ENCODE measurements around the gene PLPPR1. TPM values are rescaled to one million over a fixed set of nuclear protein-coding genes. Genes with fewer than 3 reads are reported as not detected.

Gene PLPPR1
- total and polyA plus RNA-seq, 2 of the 4 experiments (the other 2 are of a cell fraction) = not detected

GRCh38 chr9:101201630-101202029, 173.1 kb downstream of the PLPPR1 start:
- no CpG with 5 or more reads among the region's 2 CpGs for WGBS, 2 experiments (ENCODE audit: extremely low coverage in 2 of 2, insufficient read length in 1 of 2)
- no TSS peak for BruUV-seq (replicated peaks)
- no peak overlapping the region for H3K4me3 ChIP-seq (ENCODE audit: insufficient read depth, low read depth, low read length)
- DNase-seq (no peak), ATAC-seq (ENCODE audit: low read depth) (no peak)
- no peak overlapping the region for H3K18ac ChIP-seq (ENCODE audit: low read depth, low read length)
- H4K8ac ChIP-seq (ENCODE audit: low read depth in 2 of 2, low read length in 2 of 2) = no peak overlapping the region
- H2BK15ac ChIP-seq (ENCODE audit: low read depth, low read length) = no peak overlapping the region
- no peak overlapping the region for H2BK120ac ChIP-seq (ENCODE audit: low read depth, low read length)
- TF ChIP-seq RCOR1 (IDR thresholded peaks at IDR 0.05; ENCODE audit: insufficient replicate concordance, low read length) (no peak), BHLHE40 (IDR thresholded peaks at IDR 0.05; ENCODE audit: low read depth, low read length) (no peak), POLR2A (IDR thresholded peaks at IDR 0.05; ENCODE audit: low read depth, low read length) (no peak), CHD1 (IDR thresholded peaks at IDR 0.05; ENCODE audit: low read depth, low read length) (no peak), MAFK (IDR thresholded peaks at IDR 0.05; ENCODE audit: low read depth, low read length) (no peak), FOS (IDR thresholded peaks at IDR 0.05; ENCODE audit: low read depth, low read length) (no peak), ELK1 (IDR thresholded peaks at IDR 0.05; ENCODE audit: borderline replicate concordance, low read depth, low read length) (no peak), CTCF (conservative IDR thresholded peaks at IDR 0.05; ENCODE audit: low read depth, low read length) (no peak), MXI1 (IDR thresholded peaks at IDR 0.05; ENCODE audit: borderline replicate concordance, low read depth, low read length) (no peak), SMC3 (IDR thresholded peaks at IDR 0.05; ENCODE audit: low read depth, low read length) (no peak)
- TF ChIP-seq, protein P1, sequence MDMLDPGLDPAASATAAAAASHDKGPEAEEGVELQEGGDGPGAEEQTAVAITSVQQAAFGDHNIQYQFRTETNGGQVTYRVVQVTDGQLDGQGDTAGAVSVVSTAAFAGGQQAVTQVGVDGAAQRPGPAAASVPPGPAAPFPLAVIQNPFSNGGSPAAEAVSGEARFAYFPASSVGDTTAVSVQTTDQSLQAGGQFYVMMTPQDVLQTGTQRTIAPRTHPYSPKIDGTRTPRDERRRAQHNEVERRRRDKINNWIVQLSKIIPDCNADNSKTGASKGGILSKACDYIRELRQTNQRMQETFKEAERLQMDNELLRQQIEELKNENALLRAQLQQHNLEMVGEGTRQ (IDR thresholded peaks at IDR 0.05; ENCODE audit: low read depth, low read length) = no peak
- H3K79me1 ChIP-seq (ENCODE audit: low read depth in 1 of 2, low read length in 2 of 2) = no peaks in the 10 kb centered on the region
- dilution Hi-C loops (cut with HindIII; ENCODE audit: low sequenced_read_pairs, unreplicated experiment) (no loop called here), in situ Hi-C loops (cut with MboI; ENCODE audit: low sequenced_read_pairs) (no loop called here), intact Hi-C loops (cut with micrococcal nuclease) (no loop called here)
- H3K14ac ChIP-seq (replicated peaks; ENCODE audit: low read depth, low read length) = no peak overlapping the region
- CTCF ChIA-PET = no interaction called here
- no peaks in the 10 kb centered on the region for H3K9me1 ChIP-seq (ENCODE audit: insufficient read depth, low read length)
- no peak overlapping the region for H3K4me2 ChIP-seq (ENCODE audit: low read depth, low read length)
- H3K4me1 ChIP-seq (ENCODE audit: control insufficient read depth, insufficient read depth, low read length) = no peaks in the 10 kb centered on the region
- H3K9me3 ChIP-seq (ENCODE audit: control insufficient read depth, insufficient read depth, low read length) = no peaks in the 10 kb centered on the region
- H2AK9ac ChIP-seq (replicated peaks; ENCODE audit: low read depth, low read length, poor library complexity) = no peak overlapping the region
- H2AFZ ChIP-seq (replicated peaks; ENCODE audit: low read length, poor library complexity) = no peak overlapping the region
- H4K91ac ChIP-seq (ENCODE audit: insufficient read depth, low read depth, low read length) = no peak overlapping the region
- H4K5ac ChIP-seq (ENCODE audit: low read depth, low read length) = no peak overlapping the region
- H3K27me3 ChIP-seq (ENCODE audit: control insufficient read depth, insufficient read depth, low read length) = no peaks in the 10 kb centered on the region
- H3K36me3 ChIP-seq (ENCODE audit: control insufficient read depth, insufficient read depth, low read length) = no peaks in the 10 kb centered on the region
- H2BK20ac ChIP-seq (ENCODE audit: low read depth, low read length) = no peak overlapping the region
- no peak overlapping the region for H3K23ac ChIP-seq (ENCODE audit: low read depth, low read length)
- no peak overlapping the region for H2BK5ac ChIP-seq (ENCODE audit: low read depth, low read length, poor library complexity, severe bottlenecking)
- H4K20me1 ChIP-seq (ENCODE audit: insufficient read depth, low read length) = no peaks in the 10 kb centered on the region
- no peak overlapping the region for H2AK5ac ChIP-seq (ENCODE audit: low read depth, low read length)
- POLR2A ChIA-PET (ENCODE audit: unreplicated experiment) = no interaction called here
- H3K56ac ChIP-seq (ENCODE audit: extremely low read depth, insufficient read depth, low read length) = no peak overlapping the region
- no peak overlapping the region for H3K4ac ChIP-seq (ENCODE audit: low read depth, low read length)
- H3K9ac ChIP-seq (ENCODE audit: low read depth, low read length) = no peak overlapping the region
- no peak overlapping the region for H3K27ac ChIP-seq (ENCODE audit: insufficient read depth, low read length)
